ENCODE data around the gene MAP3K9. TPM values are rescaled to one million over a fixed set of nuclear protein-coding genes. Genes with fewer than 3 reads are reported as not detected.

Gene MAP3K9
- total RNA-seq, 2 donors from 2014 or later: 6.2 to 7.5 TPM

DNA sequence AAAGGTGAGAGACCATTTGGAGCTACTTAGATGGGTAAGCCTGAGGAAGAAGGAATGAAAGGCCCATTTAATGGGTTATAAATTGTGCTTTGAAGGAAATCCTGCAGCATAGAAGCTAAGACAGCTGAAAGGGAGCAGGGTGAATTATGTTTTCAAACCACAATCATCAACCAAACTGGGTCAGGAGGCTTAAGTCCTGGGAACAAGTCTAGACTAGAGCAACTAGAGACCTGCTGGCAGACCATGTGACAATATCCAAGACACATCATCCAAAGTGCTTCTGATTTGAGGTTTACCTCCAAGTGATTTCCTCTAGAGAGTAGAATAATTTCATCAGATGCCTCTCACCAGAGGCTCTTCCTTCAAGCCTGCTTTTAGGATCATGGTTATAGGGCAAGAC, 53.7 kb downstream of the MAP3K9 start:
- Mint-ChIP-seq H3K4me1 (ENCODE audit: low read depth) (no peaks in the 10 kb centered on the region), H3K9me3 (peaks cover 0 to 1% of the 10 kb centered on the region in 2 donors), H3K36me3 (ENCODE audit: insufficient read depth in 2 of 2) (peaks cover 0 to 2% of the 10 kb centered on the region in 2 donors), H3K4me3 (no peak overlapping the region), H3K27ac (no peak overlapping the region), H3K27me3 (ENCODE audit: low read depth) (no peaks in the 10 kb centered on the region)
- ATAC-seq (replicated peaks in 1 of 2) (no peak), DNase-seq (no peak)

DNA sequence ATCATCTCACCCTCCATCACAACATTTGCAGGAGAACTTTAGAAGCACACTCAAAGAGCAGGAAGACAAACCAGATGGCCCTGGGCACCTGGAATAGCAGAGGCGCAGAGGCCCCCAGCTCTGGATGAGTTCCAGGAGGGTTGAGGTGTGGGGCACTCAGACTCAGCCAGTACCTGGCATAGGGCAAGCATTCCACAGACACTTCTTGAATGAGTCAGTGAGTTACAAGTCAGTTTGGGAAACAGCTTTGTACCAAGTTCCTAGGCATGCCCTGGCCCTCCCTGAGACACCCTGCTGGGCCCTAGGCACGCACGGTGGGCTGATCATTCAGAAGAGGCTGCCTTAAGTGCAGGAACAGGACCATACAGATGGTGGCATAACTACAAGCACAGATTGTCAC, 54.3 kb downstream of the MAP3K9 start:
- ATAC-seq (replicated peaks in 1 of 2): no peak
- Mint-ChIP-seq H3K27ac (no peak overlapping the region), H3K36me3 (ENCODE audit: insufficient read depth in 2 of 2) (peaks cover 0 to 2% of the 10 kb centered on the region in 2 donors), H3K4me3 (no peak overlapping the region), H3K27me3 (ENCODE audit: low read depth) (no peaks in the 10 kb centered on the region), H3K4me1 (ENCODE audit: low read depth) (no peaks in the 10 kb centered on the region), H3K9me3 (peaks cover 0 to 1% of the 10 kb centered on the region in 2 donors)
- DNase-seq: no peak

DNA sequence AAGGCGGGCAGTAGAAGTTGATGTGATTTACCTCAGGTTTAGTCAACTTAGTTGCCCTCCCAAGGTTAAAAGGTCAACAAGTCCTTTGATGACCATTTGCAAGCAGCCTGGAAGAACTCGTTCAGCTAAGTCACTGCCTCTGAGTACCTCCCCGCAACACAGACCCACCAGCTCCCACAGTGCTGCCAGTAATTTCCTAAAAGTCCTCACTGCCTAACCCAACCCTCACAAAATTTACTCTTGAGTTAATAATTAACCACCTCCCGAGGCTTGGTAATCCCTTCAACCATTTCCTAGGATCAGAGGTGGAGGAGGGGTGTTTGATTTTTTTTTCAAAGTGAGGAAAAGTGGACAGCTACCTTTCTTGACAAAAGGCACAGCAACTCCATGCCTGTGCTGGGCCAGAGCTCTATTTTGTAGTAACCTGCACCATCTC, 55.8 kb downstream of the MAP3K9 start:
- Mint-ChIP-seq H3K27ac (no peak overlapping the region), H3K36me3 (ENCODE audit: insufficient read depth in 2 of 2) (peaks cover 0 to 4% of the 10 kb centered on the region in 2 donors), H3K4me3 (no peak overlapping the region), H3K27me3 (ENCODE audit: low read depth) (no peaks in the 10 kb centered on the region), H3K4me1 (ENCODE audit: low read depth) (no peaks in the 10 kb centered on the region), H3K9me3 (no peaks in the 10 kb centered on the region)
- DNase-seq (no peak), ATAC-seq (replicated peaks in 1 of 2) (no peak)

DNA sequence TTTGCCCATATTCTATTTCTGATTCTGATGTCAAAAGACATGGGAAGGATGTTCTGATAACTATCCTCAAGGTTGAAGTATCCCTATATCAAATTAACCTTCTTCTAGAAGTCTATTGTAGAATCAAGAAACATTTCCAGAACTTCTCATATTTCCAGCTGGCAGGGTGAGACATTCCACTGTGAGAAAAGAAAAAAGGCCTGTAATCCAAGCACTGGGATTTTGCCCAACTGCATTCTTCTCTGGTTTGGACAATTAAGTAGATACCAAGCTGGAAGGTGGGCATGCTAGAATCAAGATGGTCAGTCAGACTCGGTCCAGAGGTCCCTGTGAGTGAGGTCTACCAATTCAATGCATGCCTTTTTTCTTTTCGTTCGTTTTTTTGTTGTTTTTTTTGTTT, 60.9 kb downstream of the MAP3K9 start:
- no peak overlapping the region for H3K4me3 Mint-ChIP-seq
- no peak overlapping the region for H3K27ac Mint-ChIP-seq
- peaks cover 2 to 7% of the 10 kb centered on the region in 2 donors for H3K36me3 Mint-ChIP-seq (ENCODE audit: insufficient read depth in 2 of 2)
- no peaks in the 10 kb centered on the region for H3K9me3 Mint-ChIP-seq
- ATAC-seq (replicated peaks in 1 of 2): no peak
- no peaks in the 10 kb centered on the region for H3K4me1 Mint-ChIP-seq (ENCODE audit: low read depth)
- no peak for DNase-seq
- H3K27me3 Mint-ChIP-seq (ENCODE audit: low read depth): no peaks in the 10 kb centered on the region

DNA sequence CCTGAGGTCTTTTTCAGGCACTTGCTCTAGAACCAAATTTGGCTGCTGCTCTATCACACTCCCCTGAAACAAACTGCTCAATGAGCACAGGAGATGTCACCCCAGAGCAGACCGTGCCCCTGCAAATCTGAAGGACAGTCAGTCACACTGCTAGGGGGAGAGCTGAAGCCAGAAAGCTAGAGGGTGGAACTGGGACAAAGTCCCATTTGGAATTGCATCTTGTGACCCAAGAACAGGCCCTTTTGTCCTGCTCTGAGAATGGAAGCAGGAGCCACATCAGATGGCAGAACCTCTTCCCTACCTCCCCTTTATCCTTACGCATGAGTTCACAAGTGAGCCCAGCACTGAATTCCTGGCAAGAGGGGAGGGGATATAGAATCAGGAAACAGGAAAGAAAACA, 64.7 kb downstream of the MAP3K9 start:
- no peak overlapping the region for H3K27ac Mint-ChIP-seq
- no peak for DNase-seq
- no peak for ATAC-seq (replicated peaks in 1 of 2)
- no peaks in the 10 kb centered on the region for H3K4me1 Mint-ChIP-seq (ENCODE audit: low read depth)
- no peaks in the 10 kb centered on the region for H3K9me3 Mint-ChIP-seq
- H3K27me3 Mint-ChIP-seq (ENCODE audit: low read depth): no peaks in the 10 kb centered on the region
- no peak overlapping the region for H3K4me3 Mint-ChIP-seq
- peaks cover 2 to 7% of the 10 kb centered on the region in 2 donors for H3K36me3 Mint-ChIP-seq (ENCODE audit: insufficient read depth in 2 of 2)

DNA sequence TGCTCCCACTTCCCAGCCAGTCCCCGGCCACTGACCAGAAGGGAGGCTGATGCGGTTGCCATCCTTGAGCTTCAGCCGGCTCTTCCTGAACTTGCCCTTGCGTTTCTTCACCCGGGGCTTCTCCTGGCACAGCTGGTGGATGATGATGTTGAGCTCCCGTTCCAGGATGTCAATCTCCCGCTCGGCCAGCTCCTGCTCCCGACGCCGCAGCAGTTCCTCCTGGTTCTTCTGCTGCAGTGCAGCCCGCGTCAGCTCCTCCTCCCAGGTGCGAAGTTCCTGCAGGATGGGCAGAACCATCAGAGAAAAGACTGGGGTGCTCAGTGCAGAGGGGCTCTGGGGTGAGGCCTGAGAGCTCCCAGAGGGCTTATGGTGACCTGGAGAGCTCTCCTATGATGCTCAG, 67.0 kb downstream of the MAP3K9 start:
- H3K9me3 Mint-ChIP-seq: no peaks in the 10 kb centered on the region
- no peaks in the 10 kb centered on the region for H3K4me1 Mint-ChIP-seq (ENCODE audit: low read depth)
- ATAC-seq (replicated peaks in 1 of 2) (no peak), DNase-seq (no peak)
- H3K4me3 Mint-ChIP-seq: no peak overlapping the region
- H3K27me3 Mint-ChIP-seq (ENCODE audit: low read depth): no peaks in the 10 kb centered on the region
- no peak overlapping the region for H3K27ac Mint-ChIP-seq
- no peaks in the 10 kb centered on the region for H3K36me3 Mint-ChIP-seq (ENCODE audit: insufficient read depth in 2 of 2)

DNA sequence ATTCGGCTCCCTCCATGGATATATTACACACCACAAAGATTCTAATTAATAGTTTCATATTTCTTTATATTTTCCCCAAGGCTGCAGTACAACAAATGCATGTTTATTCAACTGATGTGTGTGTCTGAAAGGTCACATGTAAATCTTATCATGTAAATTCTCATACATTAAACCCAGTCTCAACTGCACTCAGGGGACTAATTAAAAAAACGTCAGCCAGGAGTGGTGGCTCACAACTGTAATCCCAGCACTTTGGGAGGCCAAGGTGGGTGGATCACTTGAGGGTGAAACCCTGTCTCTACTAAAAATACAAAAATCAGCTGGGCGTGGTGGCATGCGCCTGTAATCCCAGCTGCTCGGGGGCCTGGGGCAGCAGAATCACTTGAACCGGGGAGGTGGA, 67.8 kb downstream of the MAP3K9 start:
- no peaks in the 10 kb centered on the region for H3K36me3 Mint-ChIP-seq (ENCODE audit: insufficient read depth in 2 of 2)

DNA sequence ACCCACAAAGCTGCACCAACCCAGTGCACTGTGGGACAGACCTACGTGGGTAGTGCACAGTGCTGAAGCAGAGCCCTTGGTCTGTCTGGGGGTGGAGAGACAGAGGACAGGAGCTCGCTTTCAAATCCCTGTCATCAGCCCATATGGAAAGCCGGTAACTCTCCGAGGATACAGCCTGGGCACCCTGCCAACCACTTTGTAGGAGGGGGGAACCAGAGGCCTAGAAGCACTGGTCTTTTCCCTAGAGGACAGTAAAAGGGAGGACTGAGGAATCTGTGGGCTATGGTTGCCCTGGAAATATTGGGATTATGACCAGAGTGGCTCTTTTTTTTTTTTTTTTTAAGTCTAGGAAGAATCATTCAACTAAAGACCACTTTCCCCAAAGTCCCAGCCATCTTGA, 74.3 kb downstream of the MAP3K9 start:
- no peaks in the 10 kb centered on the region for H3K36me3 Mint-ChIP-seq (ENCODE audit: insufficient read depth in 2 of 2)
- H3K4me1 Mint-ChIP-seq (ENCODE audit: low read depth): no peaks in the 10 kb centered on the region
- no peak overlapping the region for H3K27ac Mint-ChIP-seq
- no peak for ATAC-seq (replicated peaks in 1 of 2)
- H3K27me3 Mint-ChIP-seq (ENCODE audit: low read depth): no peaks in the 10 kb centered on the region
- no peaks in the 10 kb centered on the region for H3K9me3 Mint-ChIP-seq
- DNase-seq: no peak
- no peak overlapping the region for H3K4me3 Mint-ChIP-seq

More for the DNA sequence above, 67.8 kb downstream of the MAP3K9 start:
- DNase-seq: no peak
- H3K27ac Mint-ChIP-seq: no peak overlapping the region
- no peaks in the 10 kb centered on the region for H3K9me3 Mint-ChIP-seq
- ATAC-seq (replicated peaks in 1 of 2): no peak
- no peak overlapping the region for H3K4me3 Mint-ChIP-seq
- H3K4me1 Mint-ChIP-seq (ENCODE audit: low read depth): no peaks in the 10 kb centered on the region
- H3K27me3 Mint-ChIP-seq (ENCODE audit: low read depth): no peaks in the 10 kb centered on the region

DNA sequence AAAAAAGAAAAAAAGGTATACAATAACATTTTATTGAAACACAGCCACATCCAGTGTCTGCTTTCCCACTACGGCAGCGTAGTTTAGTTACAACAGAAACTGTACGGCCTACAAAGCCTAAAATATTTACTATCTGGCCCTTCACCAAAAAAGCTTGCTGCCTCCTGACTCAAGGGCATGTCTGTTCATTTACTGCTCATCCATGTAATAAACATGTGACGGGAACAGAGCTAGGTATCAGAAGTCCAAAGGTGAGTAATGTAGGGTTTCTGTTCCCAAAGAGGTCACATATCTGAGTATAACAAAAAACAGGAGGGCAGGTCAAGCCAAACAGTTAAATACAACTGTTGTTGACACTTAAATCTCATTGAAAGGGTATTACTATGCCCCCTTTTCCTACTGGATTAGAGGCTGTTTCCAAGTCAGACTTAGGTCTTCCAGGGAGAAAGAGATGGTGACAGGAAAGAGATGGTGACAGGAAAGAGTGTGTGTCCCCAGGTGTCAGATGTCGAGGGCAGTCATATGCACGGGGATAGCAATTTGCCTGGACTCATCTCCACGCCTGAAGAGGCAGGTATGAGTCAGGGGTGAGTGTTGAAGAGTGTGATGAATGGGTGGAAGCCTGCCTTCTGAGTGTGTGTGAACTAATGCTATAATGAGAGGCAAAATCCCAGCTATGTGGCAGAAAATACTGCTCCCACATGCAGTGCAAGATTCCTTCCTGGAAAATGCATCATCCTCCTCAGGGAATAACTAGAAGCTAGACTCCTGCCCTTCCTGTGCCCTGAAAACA, 77.7 kb downstream of the MAP3K9 start:
- H3K9me3 Mint-ChIP-seq: no peaks in the 10 kb centered on the region
- H3K27ac Mint-ChIP-seq: no peak overlapping the region

DNA sequence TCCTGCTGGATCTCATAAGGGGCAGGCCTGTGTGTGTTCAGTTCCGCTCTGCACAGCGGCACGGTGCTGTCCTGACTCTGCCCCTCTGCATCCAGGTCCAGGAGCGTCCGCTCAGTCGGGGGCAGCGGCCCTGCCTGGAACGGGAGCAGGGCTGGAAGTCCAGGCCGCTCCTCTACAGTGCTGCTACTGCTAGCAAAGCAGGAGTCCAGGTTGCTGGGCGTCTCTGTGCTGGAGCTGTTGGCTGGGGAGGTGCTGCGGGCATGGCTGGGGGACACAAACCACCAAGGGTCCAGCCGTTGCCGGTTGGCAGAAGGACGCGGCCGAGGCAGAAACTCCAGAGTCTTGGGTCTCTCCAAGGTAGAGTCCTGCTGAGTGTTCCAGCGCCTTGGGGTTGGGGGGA, 78.9 kb downstream of the MAP3K9 start:
- no peaks in the 10 kb centered on the region for H3K4me1 Mint-ChIP-seq (ENCODE audit: low read depth)
- H3K27me3 Mint-ChIP-seq (ENCODE audit: low read depth): no peaks in the 10 kb centered on the region
- no peak for DNase-seq
- no peaks in the 10 kb centered on the region for H3K36me3 Mint-ChIP-seq (ENCODE audit: insufficient read depth in 2 of 2)
- H3K9me3 Mint-ChIP-seq: no peaks in the 10 kb centered on the region
- no peak for ATAC-seq (replicated peaks in 1 of 2)
- H3K4me3 Mint-ChIP-seq: no peak overlapping the region
- H3K27ac Mint-ChIP-seq: no peak overlapping the region

More for the DNA sequence above, 77.7 kb downstream of the MAP3K9 start:
- Mint-ChIP-seq H3K27me3 (ENCODE audit: low read depth) (no peaks in the 10 kb centered on the region), H3K36me3 (ENCODE audit: insufficient read depth in 2 of 2) (no peaks in the 10 kb centered on the region), H3K4me1 (ENCODE audit: low read depth) (no peaks in the 10 kb centered on the region), H3K4me3 (no peak overlapping the region)
- DNase-seq (no peak), ATAC-seq (replicated peaks in 1 of 2) (no peak)

DNA sequence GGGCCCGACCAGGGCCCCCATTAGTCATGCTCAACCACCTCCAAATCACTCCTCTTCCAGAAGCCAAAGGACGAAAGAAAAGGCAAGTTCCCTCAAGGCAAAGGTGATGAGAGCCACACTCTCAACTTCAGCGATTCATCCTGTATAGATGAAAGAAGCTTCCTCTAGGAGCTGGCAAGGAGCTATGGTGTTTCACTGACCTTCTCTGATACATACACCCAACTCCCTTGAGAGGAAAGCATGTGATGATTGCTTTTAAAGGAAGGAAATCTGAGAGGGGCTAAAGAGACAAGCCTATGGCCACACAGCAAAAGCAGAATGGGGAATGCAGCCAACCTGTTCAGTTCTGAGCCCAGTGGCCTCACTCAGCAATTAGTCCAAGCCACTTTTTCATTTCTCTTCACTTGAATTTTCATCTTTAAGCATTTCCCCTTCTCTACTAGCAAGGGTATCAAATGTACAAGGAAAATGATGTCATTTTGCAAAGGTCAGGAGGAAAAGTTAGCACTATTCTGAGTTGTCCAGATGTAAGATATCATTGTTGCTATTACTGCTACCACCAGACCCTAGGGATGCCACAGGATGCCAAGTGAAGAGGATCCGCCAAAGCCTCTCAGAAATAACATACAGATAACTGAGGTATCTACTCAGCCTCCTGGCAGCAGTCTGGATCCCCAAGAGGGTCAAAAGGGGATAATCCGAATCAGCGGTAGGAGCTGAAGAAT, 82.5 kb downstream of the MAP3K9 start:
- H3K9me3 Mint-ChIP-seq: no peaks in the 10 kb centered on the region
- no peaks in the 10 kb centered on the region for H3K27me3 Mint-ChIP-seq (ENCODE audit: low read depth)
- no peaks in the 10 kb centered on the region for H3K4me1 Mint-ChIP-seq (ENCODE audit: low read depth)
- no peak for ATAC-seq (replicated peaks in 1 of 2)
- no peaks in the 10 kb centered on the region for H3K36me3 Mint-ChIP-seq (ENCODE audit: insufficient read depth in 2 of 2)
- no peak overlapping the region for H3K27ac Mint-ChIP-seq
- no peak overlapping the region for H3K4me3 Mint-ChIP-seq
- DNase-seq: no peak

DNA sequence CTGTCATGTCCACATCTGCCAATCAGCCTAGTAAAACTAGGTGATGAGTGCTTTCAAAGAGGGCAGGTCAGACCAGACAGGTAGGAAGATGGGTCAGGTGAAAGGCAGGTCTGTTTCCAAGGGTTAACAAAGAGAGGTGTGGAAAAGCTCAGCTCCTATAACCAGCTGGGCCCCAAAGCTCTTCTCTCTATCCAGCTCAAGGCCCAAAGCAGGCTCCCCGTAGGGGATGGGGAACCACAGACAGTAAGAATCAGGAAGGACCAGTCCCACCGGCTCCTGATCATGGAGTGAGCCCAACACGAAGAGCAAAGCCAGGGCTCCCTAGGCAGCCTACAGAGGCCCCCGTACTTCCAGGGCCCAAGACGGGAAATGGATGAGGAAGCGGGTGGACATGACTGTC, 84.4 kb downstream of the MAP3K9 start:
- Mint-ChIP-seq H3K4me1 (ENCODE audit: low read depth) (no peaks in the 10 kb centered on the region), H3K27me3 (ENCODE audit: low read depth) (no peaks in the 10 kb centered on the region), H3K27ac (no peak overlapping the region), H3K9me3 (no peaks in the 10 kb centered on the region), H3K36me3 (ENCODE audit: insufficient read depth in 2 of 2) (no peaks in the 10 kb centered on the region), H3K4me3 (no peak overlapping the region)
- DNase-seq (no peak), ATAC-seq (replicated peaks in 1 of 2) (no peak)

DNA sequence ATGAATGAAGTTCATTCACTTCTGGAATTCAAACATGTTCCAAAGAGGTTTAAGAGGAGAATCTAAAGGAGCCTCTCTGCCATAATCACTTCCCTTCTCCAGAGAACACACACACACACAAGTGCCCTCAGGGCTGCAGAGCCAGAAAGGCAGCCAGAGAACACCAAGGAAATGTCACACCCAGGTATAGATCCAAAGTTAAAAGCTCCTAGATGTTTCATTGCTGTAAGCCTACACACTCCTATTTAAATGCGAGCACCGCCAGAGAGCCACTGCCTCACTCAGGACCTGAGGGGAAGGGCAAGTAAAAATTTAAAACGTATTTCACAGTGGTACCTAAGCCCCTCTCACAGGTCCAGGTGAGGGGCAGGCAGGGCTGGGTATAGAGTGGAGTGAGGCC, 85.2 kb downstream of the MAP3K9 start:
- no peak overlapping the region for H3K27ac Mint-ChIP-seq
- H3K27me3 Mint-ChIP-seq (ENCODE audit: low read depth): no peaks in the 10 kb centered on the region
- no peak for DNase-seq
- no peaks in the 10 kb centered on the region for H3K4me1 Mint-ChIP-seq (ENCODE audit: low read depth)
- H3K9me3 Mint-ChIP-seq: no peaks in the 10 kb centered on the region
- no peak for ATAC-seq (replicated peaks in 1 of 2)
- H3K4me3 Mint-ChIP-seq: no peak overlapping the region
- H3K36me3 Mint-ChIP-seq (ENCODE audit: insufficient read depth in 2 of 2): no peaks in the 10 kb centered on the region

All from activated T-cell treated with anti-CD3 and anti-CD28 coated beads, Interleukin-2, amount 50 U/mL, for 72 hours (primary cell).